Motor neuron (in vitro differentiated cells): ENCODE measurements around the gene YIPF4. TPM values are rescaled to one million over a fixed set of nuclear protein-coding genes. Genes with fewer than 3 reads are reported as not detected.

Experiments used
- ATAC-seq, 8 experiments: fragments of 200-7000 bp; cut with Tn5 transposase; replicated peaks in 6 of 8; 2 replicates each; pipeline ENCODE4 v1.8.0; 2021; ENCODE audit warnings: mild to moderate bottlenecking in 8 of 8, moderate library complexity in 8 of 8
- H3K27ac ChIP-seq, 2 donors: fragments of 250-450 bp; sonication (Bioruptor Pico); 2 replicates each; pipeline ENCODE4 v1.9.0; 2021; ENCODE audit warnings: antibody characterized with exemption in 2 of 2, mild to moderate bottlenecking in 2 of 2, moderate library complexity in 1 of 2
- H3K4me1 ChIP-seq, 2 donors: fragments of 250-450 bp; sonication (Bioruptor Pico); replicated peaks in 1 of 2; 2 replicates each; pipeline ENCODE4 v1.6.1; 2021; ENCODE audit warnings: antibody characterized with exemption in 2 of 2, mild to moderate bottlenecking in 2 of 2, moderate library complexity in 1 of 2
- H3K4me3 ChIP-seq, 5 donors: fragments of 250-450 bp; sonication (Bioruptor Pico); 2 replicates each; pipeline ENCODE4 v1.9.0; 2021; ENCODE audit warnings: antibody characterized with exemption in 5 of 5, mild to moderate bottlenecking in 5 of 5, moderate library complexity in 4 of 5
- WGBS, 10 experiments: fragments of 450-650 bp; shearing (Covaris generic); methylation state at CpG; one replicate each; pipeline ENCODE4 v1.0.0; 2022; 5-methylcytosine and 5-hydroxymethylcytosine counted together
- in situ Hi-C, 9 experiments: fragments of 400-800 bp; cut with MboI; loops; one replicate each; pipeline ENCODE4 v1.15.0; 2021; ENCODE audit warnings: low sequenced_read_pairs in 9 of 9, low pct_unique_long_range_greater_than_20kb in 2 of 9; ENCODE audit not compliant: unreplicated experiment in 9 of 9
- total RNA-seq, 8 experiments: library from RNA; unstranded; fragments of 300-600 nt; gene quantifications; 2 replicates each; pipeline versions ENCODE4 v1.2.3 to v1.2.4, GENCODE V29; 2022

Gene YIPF4
- total RNA-seq, result 10 to 100 TPM; 15.5 to 32.4 (median 21.5) TPM

DNA sequence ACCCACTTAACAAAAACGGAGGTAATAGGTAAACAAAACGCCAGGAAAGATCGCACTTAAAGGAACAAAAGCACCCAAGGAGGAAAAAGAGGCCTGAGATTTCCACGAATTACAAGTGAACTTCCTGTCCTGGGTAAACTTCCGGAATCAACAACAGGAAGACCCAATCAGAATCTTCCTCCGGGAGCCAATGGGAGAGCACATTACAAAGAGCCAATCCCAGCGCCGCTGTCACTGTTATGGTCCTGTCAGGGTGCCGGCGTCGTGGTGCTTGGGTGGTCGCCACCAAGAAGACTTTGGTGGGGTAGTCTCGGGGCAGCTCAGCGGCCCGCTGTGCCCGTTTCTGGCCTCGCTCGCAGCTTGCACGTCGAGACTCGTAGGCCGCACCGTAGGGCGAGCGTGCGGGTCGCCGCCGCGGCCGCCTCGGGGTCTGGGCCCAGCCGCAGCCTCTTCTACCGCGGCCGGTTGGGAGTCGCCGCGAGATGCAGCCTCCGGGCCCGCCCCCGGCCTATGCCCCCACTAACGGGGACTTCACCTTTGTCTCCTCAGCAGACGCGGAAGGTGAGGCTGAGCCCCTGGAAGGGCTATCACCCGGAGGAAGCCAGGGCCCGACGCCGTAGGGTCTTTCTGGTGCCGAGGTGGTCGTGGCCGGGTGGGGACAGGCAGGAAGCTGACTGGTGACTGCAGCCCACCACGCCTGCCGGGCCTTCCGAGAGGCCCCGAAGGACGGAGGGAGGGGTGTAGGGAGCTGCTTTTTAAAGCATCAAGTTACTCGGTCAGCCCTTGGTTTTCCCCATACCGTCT, at the start of gene YIPF4:
Gene YIPF4 (plus strand): TSS at position 231 of the 804 bp plus-strand sequence. CDS start 252 bp downstream, at position 483.
- whole genome bisulfite sequencing, 10 experiments, result 0 to 6% (median 1%) methylated on average over 3 to 21 of the region's 59 CpGs
- ATAC-seq, result peak; percentile 98 to 100 (median 99)
- H3K4me3 ChIP-seq, result peak within 1 kb of the TSS; percentile 76 to 89 (median 85)
- H3K27ac ChIP-seq, result peak within 1 kb of the TSS; percentile 73 to 84
- in situ Hi-C loops, result no loop called here
- H3K4me1 ChIP-seq, result peaks cover 8 to 12% of the 10 kb centered on the region in 2 donors

DNA sequence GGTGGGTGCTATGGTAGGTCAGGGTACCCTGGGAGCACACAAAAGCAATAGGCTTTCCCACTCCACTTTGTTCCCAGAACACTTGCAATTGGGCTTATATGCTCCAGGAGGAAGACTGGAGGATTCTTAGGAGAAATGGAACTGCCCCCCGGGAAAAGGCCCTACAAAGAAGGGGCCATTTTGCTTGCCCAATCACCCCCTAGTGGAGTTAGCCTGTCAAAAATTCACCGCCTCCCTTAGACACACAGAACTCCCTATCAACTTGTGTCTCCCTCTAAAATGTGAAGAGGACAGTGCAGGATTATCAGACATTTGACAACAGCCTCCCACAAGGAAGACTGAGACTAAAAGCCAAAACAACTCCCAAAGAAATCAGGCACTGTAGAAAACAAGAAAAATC, 49.5 kb upstream of the YIPF4 start:
- 50 to 100% (median 100%) methylated on average over 1 to 2 of the region's 2 CpGs; no CpG with 5 or more reads in 2 of the 10 experiments for WGBS, 10 experiments
- in situ Hi-C loops, result no loop called here
- ATAC-seq, result no peak

DNA sequence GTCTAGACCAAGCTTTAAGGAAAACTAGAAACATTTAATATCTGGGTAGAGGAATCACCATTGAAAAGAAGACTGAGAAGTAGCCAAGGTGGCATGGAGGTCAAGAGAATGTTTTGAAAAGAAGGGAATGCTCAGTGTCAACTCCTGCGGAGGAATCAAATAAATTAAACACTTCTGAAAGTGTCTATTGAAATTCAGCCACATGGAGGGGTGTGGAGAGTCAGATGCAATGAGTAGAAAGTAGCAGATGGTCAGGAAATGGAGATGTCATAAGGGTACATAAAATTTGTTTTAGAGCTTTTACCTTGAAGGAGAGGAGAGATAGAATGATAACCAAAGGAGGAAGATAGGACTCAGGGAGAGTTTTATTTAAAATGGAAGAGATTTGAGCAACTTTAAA, 48.1 kb upstream of the YIPF4 start:
- no peak overlapping the region for H3K27ac ChIP-seq
- in situ Hi-C loops, result no loop called here
- peak in 3 of 8 experiments; percentile 44 to 70 (median 67) for ATAC-seq
- 0 to 44% (median 11%) methylated on average over 1 of the region's 1 CpG; no CpG with 5 or more reads in 3 of the 10 experiments for WGBS, 10 experiments
- H3K4me1 ChIP-seq, result peaks cover 3 to 9% of the 10 kb centered on the region in 2 donors
- no peak overlapping the region for H3K4me3 ChIP-seq

More for the DNA sequence above, 49.5 kb upstream of the YIPF4 start:
- Histone ChIP-seq H3K4me3 (no peak overlapping the region), H3K4me1 (peaks cover 3 to 9% of the 10 kb centered on the region in 2 donors), H3K27ac (no peak overlapping the region)

DNA sequence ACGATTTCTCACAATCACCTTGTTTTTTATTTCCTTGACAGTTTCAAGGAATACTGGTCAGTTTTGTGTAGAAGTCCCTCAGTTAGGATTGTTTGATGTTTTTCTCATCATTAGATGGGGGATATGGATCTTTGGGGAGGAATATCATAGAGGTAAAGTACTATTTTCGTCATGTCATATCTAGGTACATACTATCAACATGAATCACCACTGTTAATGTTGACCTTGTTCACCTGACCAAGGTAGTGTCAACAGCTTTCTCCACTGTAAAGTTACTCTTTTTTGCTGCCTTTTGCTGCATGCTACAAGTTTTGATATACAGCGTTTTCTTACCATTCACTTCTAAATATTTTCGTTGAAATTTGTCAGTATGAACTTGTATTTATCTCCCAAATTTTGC, 45.7 kb upstream of the YIPF4 start:
- ATAC-seq, result no peak

DNA sequence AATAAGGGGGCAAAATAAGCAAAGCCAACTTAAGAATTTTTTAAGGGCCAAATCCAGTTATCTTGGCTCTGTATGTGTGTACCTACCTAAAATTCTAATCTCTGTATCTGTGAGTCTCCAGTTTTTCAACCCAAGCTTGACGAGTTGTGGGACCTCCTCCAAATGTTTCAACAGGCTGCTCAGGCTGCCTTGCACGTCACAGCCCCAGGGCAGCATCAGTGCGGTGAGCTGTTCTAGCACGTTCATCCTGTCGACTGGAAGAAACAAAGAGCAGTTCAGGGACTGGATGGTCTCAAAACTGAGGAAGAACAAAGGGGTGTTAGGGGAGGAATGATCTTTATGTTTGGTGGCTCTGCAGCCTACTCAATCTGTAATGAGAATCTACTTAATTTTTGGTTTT, 42.4 kb upstream of the YIPF4 start:
- in situ Hi-C loops, result no loop called here
- 60 to 91% (median 83%) methylated on average over 1 to 5 of the region's 5 CpGs; no CpG with 5 or more reads in 2 of the 10 experiments for WGBS, 10 experiments
- Histone ChIP-seq H3K4me1 (peaks cover 6 to 11% of the 10 kb centered on the region in 2 donors), H3K27ac (no peak overlapping the region), H3K4me3 (no peak overlapping the region)
- ATAC-seq, result no peak

More for the DNA sequence above, 45.7 kb upstream of the YIPF4 start:
- no peak overlapping the region for H3K27ac ChIP-seq
- H3K4me3 ChIP-seq, result no peak overlapping the region
- in situ Hi-C loops, result no loop called here
- peaks cover 3 to 9% of the 10 kb centered on the region in 2 donors for H3K4me1 ChIP-seq
- WGBS, 10 experiments, result 84 to 100% (median 91%) methylated on average over 1 to 4 of the region's 4 CpGs; no CpG with 5 or more reads in 1 of the 10 experiments

DNA sequence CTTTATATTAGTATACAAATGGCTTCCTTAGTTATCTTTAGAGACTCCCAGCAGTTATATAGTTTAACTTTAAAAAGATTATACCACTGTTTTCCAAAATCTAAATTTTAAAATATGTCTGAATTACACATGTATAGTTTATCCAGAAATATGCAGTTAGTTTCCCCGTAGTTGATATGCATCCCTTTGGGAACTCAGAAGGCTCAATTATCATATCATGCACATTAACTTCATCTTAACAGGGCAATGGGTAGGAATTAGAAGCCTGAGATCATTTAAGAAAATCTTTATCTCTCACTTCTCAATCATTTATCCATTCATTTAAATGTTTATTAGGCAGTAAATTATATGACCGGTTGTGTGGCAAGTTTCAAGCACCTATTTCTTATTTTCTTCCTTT, 40.2 kb upstream of the YIPF4 start:
- ATAC-seq, result peak in 3 of 8 experiments; percentile 29 to 60 (median 56)
- 41 to 100% (median 64%) methylated on average over 1 to 2 of the region's 2 CpGs for WGBS, 10 experiments
- Histone ChIP-seq H3K4me1 (peaks cover 6 to 11% of the 10 kb centered on the region in 2 donors), H3K4me3 (no peak overlapping the region), H3K27ac (no peak overlapping the region)
- in situ Hi-C loops, result no loop called here

DNA sequence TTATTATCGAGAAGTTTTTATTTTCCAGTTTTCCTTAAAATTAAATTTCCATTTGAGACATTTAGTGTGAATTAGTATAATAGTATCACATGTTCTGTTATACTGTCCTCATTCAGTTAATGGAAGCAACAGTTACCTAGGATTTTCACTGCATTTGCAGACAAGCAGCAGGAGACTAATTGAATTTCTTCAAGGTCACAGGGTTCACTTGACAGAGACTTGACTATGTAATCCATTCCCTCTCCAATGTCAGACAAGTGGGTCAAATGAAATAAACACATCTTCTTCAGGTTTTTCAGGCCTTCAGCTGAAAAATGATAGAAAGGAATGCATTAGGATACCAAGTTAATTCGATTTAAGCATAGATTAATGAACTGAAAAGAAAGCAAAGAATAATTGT, 39.7 kb upstream of the YIPF4 start:
- ATAC-seq, result peak in 2 of 8 experiments; percentile 37 to 47
- H3K27ac ChIP-seq, result no peak overlapping the region
- peaks cover 6 to 11% of the 10 kb centered on the region in 2 donors for H3K4me1 ChIP-seq
- in situ Hi-C loops, result no loop called here
- no peak overlapping the region for H3K4me3 ChIP-seq
- 67 to 100% (median 93%) methylated on average over 1 to 2 of the region's 2 CpGs for WGBS, 10 experiments

DNA sequence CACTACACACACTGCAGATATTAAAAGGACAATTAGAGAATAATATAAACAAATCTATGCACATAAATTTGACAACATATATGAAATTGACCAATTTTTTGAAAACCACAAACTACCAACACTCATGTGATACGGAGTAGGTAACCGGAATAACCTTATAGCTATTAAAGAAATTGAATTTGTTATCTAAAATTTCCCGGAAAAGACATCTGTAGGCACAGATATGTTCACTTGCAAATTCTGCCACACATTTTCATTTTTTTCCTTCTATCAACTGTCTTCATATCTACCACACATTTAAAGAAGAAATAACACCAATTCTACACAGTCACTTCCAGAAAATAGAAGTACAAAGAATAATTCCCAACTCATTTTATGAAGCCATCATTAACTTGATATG, 35.4 kb upstream of the YIPF4 start:
- in situ Hi-C loops, result no loop called here
- no peak overlapping the region for H3K27ac ChIP-seq
- H3K4me1 ChIP-seq, result peaks cover 6 to 10% of the 10 kb centered on the region in 2 donors
- ATAC-seq, result no peak
- no peak overlapping the region for H3K4me3 ChIP-seq
- 78 to 100% (median 94%) methylated on average over 3 of the region's 3 CpGs for WGBS, 10 experiments

DNA sequence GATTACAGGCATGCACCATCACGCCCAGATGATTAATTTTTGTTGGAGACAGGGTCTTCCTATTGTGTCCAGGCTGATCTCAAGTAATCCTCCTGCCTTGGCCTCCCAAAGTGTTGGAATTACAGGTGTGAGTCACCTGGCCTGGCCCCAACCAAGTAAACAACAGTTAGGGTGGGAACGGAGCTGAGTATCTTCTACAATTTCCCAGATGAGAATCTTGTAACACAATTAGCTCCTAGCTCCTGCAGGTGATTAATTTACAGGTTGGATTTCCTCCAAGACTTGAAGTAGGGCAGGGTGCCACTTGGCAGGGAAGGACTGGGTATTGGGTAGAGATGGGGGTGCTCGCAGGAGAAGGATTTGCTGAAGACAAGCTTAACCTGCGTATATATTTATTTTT, 30.8 kb upstream of the YIPF4 start:
- WGBS, 10 experiments, result 20 to 100% (median 91%) methylated on average over 1 to 3 of the region's 4 CpGs; no CpG with 5 or more reads in 2 of the 10 experiments
- no peak for ATAC-seq
- in situ Hi-C loops, result no loop called here
- H3K4me1 ChIP-seq, result no peaks in the 10 kb centered on the region
- no peak overlapping the region for H3K4me3 ChIP-seq
- H3K27ac ChIP-seq, result no peak overlapping the region

DNA sequence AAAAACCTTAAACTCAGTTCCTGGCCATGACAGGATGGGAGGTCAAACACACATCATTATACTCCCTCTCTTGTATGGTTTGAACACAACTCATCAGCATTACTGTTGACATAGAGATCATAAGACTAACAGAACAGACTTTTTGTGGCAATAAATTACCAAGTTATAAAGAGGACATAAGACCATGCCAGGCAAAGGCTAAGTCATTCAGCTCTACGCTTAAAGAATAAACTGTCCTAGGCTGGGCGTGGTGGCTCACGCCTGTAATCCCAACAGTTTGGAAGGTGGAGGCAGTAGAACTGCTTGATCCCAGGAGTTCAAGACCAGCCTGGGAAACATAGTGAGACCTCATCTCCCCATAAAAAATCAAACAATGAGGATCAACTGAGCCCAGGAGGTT, 29.4 kb upstream of the YIPF4 start:
- H3K4me1 ChIP-seq, result no peaks in the 10 kb centered on the region
- in situ Hi-C loops, result no loop called here
- no peak for ATAC-seq
- no peak overlapping the region for H3K4me3 ChIP-seq
- WGBS, 10 experiments, result 89 to 100% (median 100%) methylated on average over 1 to 3 of the region's 3 CpGs; no CpG with 5 or more reads in 4 of the 10 experiments
- H3K27ac ChIP-seq, result no peak overlapping the region

DNA sequence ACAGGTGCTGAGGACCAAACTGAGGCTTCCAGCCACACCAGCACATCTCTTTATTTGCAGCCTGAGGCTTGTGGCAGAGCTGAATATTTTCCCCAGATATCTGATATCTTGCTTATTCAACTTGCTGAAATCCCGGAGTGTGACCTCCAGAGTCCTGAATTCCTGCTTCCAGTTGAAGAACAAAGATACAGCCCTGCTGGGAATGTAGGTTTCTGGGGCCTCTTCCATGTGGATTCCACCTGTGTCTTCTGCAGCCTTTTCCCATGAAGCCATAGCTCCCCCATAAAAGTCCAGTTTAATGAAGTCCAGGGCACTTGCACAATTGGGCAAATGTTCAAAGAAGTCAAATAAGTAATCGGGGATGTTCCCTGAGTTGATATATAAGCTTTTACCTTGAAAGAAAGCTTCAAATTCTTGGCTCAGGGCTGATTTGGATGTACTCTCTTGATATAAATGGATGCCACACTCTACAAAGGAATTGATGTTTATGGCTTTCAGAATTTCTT, 27.9 kb upstream of the YIPF4 start:
- WGBS, 10 experiments, result 11 to 100% (median 69%) methylated on average over 1 to 2 of the region's 2 CpGs; no CpG with 5 or more reads in 4 of the 10 experiments
- in situ Hi-C loops, result no loop called here
- peak in 1 of 8 experiments; percentile 24 for ATAC-seq
- Histone ChIP-seq H3K4me3 (no peak overlapping the region), H3K4me1 (no peaks in the 10 kb centered on the region), H3K27ac (no peak overlapping the region)

DNA sequence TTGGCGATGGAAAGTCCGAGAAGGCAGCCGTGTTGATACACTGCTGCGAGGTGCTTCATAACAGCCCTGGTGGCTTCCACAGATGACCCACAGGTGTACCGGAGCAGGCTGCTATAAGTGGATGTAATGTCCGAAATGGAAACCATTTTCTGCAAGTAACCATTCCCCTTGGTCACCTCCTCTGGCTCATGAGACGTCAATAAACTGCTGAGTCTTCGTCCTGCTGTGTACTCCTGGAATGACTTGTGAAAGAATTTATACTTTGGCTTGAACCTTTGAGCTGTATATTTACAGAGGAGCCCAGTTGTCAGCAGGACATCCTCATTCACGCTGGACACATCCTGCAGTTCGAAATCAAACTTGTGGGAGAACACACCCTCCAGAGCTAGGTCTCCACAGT, 27.4 kb upstream of the YIPF4 start:
- Histone ChIP-seq H3K4me1 (no peaks in the 10 kb centered on the region), H3K4me3 (no peak overlapping the region), H3K27ac (no peak overlapping the region)
- in situ Hi-C loops, result no loop called here
- ATAC-seq, result no peak
- 0 to 90% (median 85%) methylated on average over 1 to 8 of the region's 10 CpGs; no CpG with 5 or more reads in 3 of the 10 experiments for WGBS, 10 experiments

DNA sequence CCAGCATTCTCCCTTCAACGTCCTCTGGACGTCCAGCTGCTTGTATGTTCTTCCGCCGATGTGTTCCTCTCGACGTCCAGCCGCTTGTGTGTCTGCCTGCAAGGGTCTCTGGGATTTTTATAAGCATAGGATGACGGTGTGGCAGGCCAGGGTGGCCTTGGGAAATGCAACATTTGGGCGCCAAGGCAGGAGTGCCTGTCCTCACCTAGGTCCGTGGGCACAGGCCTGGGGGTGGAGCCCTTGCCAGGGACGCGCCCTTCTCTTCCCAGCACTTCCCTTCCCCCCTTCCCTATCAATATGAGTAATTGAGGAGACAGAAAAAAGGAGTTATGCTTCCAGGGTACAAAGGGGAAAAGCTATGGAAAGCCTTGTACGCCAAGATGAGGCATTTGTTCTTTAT, 19.5 kb upstream of the YIPF4 start:
- in situ Hi-C loops, result no loop called here
- no peak for ATAC-seq
- no peak overlapping the region for H3K4me3 ChIP-seq

More for the DNA sequence above, 19.5 kb upstream of the YIPF4 start:
- 50 to 92% (median 80%) methylated on average over 1 to 8 of the region's 13 CpGs; no CpG with 5 or more reads in 3 of the 10 experiments for WGBS, 10 experiments
- H3K4me1 ChIP-seq, result no peaks in the 10 kb centered on the region
- no peak overlapping the region for H3K27ac ChIP-seq
